Hematopoietic multipotent progenitor cell treated with erythropoietin and hydrocortisone succinate and interleukin-3 and kit ligand, for 17 days (in vitro differentiated cells): ENCODE measurements around the gene CYP2C19.
"Not testable (repeated sequence)": the region's sequence is repeated elsewhere in the genome, so short reads cannot be mapped to it uniquely, and the experiment has no call there.

Source experiments
- DNase-seq: peaks from one replicate; pipeline ENCODE4 v3.0.0-alpha.2; 2015; ENCODE audit warnings: low spot score

CYP2C19 gene

DNA sequence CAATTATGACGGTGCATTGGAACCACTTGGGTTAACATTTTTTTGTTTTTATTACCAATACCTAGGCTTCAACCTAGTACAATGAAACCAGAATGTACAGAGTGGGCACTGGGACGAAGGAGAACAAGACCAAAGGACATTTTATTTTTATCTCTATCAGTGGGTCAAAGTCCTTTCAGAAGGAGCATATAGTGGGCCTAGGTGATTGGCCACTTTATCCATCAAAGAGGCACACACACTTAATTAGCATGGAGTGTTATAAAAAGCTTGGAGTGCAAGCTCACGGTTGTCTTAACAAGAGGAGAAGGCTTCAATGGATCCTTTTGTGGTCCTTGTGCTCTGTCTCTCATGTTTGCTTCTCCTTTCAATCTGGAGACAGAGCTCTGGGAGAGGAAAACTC, at the start of gene CYP2C19:
CYP2C19 (plus strand) TSS at position 289 of the 400 bp plus-strand sequence; CDS start at position 314, 25 bp downstream.
- no peak for DNase-seq

DNA sequence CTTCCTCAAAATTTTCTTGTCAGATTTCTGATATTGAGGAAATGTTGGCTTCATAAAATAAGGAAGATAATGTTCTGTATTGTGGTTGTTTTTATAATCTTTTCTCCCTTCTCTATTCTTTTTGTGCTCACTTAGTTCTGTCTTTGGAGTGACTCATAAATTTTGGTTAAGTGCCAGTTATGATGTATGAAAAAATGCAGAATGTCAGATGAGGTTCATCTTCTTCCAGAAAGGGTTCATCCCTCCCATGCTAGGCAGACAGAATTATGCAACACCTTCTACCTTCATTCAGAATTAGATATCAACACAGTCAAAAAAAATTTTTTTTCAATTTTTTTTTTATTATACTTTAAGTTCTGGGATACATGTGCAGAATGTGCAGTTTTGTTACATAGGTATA, 36.6 kb upstream of the CYP2C19 start:
- no peak for DNase-seq

DNA sequence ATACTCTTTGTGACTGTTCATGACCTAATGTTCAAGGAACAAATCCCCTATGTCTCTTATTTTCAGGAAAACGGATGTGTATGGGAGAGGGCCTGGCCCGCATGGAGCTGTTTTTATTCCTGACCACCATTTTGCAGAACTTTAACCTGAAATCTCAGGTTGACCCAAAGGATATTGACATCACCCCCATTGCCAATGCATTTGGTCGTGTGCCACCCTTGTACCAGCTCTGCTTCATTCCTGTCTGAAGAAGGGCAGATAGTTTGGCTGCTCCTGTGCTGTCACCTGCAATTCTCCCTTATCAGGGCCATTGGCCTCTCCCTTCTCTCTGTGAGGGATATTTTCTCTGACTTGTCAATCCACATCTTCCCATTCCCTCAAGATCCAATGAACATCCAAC, 27.3 kb upstream of the CYP2C19 start:
- DNase-seq: no peak

DNA sequence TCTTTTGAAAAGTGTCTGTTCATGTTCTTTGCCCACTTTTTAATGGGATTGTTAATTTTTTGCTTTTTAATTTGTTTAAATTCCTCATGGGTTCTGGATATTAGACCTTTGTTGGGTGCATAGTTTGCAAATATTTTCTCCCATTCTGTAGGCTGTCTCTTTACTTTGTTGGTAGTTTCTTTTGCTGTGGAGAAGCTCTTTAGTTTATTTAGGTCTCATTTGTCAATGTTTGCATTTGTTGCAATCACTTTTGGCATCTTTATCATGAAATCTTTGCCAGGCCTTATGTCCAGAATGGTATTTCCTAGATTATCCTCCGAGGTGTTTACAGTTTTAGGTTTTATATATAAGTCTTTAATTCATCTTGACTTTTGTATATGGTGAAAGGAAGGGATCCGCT, 23.9 kb upstream of the CYP2C19 start:
- no peak for DNase-seq

DNA sequence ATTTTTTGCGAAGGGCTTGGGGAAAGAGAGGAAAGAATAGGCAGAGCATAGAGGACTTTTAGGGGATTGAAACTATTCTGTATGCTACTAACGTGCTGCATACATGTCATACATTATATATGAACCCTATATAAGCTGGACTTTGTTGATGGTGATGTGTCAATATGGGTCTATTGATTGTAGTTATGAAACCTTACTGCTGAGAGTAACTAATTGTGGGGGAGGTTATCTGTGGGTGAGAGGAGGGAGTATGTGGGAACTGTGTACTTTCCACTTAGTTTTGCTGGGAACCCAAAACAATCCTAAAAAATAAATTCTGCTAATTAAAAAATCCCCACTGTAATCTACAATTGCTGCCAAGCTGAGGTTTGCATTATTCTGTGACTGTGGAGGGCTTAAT, 15.3 kb upstream of the CYP2C19 start:
- no peak for DNase-seq

DNA sequence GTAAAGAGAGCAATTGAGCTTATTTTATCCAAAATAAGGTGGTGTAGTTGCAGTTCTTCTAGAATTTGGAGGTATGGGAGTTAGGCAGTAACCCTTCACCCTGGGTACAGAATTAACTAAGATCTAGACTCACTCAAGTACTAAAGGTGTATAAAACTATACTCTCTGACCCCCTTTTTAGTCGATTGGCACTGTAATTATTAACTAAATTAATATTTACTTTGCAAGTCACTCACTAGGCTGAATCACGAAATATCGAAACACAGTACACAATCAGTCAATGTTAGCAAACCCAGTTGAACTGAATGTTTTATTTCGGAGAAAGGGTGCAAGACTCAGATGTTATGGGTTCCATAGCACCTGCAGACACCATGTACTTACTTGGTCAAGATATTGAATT, 14.6 kb upstream of the CYP2C19 start:
- no peak for DNase-seq

DNA sequence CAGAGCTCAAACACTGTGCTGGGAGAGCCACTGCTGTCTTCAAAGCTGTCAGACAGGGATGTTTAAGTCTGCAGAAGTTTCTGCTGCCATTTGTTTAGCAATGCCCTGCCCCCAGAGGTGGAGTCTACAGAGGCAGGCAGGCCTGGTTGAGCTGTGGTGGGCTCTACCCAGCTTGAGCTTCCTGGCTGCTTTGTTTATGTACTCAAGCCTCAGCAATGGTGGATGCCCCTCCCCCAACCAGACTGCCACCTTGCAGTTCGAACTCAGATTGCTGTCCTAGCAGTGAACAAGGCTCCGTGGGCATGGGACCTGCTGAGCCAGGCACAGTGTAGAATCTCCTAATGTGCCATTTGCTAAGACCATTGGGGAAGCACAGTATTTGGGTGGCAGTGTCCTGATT, 4.6 kb upstream of the CYP2C19 start:
- DNase-seq: no peak

DNA sequence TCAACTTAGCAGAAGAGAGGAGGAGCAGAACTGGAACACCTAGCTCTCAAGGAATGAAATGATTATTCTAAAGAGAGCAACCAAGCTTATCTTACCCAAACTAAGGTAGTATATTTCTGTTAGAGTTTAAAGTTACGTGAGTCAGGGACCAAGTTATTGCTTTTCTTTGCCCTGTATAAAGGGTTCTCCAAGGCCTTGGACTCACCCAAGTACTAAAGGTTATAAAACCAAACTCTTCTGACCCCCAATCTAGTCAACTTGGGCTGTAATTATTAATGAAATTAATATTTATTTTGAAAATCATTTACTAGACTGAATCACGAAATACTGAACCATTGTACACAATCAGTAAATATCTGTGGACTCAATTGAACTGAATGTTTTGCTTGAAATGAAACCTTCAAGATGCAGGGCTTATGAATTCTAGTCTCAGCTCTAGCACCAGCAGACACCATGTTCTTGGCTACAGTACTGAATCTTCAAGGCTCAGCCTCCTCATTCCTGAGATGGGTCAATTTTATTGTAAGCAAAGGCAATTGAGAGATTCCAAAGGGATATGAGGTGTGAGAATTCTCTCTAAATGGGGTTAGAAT, 1.8 kb upstream of the CYP2C19 start:
- no peak for DNase-seq

DNA sequence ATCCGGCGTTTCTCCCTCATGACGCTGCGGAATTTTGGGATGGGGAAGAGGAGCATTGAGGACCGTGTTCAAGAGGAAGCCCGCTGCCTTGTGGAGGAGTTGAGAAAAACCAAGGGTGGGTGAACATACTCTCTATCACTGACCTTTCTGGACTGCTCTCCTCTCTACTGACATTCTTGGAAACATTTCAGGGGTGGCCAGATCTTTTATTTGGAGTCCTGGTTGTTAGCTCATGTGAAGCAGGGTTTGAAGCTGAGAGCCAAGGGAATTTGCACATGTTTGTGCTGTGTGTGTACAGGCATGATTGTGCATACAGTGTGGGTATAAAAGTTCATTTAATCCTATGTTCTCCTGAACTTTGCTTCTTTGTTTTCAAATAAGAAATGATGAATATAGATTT, 12.9 kb downstream of the CYP2C19 start:
- DNase-seq: not testable (repeated sequence)

DNA sequence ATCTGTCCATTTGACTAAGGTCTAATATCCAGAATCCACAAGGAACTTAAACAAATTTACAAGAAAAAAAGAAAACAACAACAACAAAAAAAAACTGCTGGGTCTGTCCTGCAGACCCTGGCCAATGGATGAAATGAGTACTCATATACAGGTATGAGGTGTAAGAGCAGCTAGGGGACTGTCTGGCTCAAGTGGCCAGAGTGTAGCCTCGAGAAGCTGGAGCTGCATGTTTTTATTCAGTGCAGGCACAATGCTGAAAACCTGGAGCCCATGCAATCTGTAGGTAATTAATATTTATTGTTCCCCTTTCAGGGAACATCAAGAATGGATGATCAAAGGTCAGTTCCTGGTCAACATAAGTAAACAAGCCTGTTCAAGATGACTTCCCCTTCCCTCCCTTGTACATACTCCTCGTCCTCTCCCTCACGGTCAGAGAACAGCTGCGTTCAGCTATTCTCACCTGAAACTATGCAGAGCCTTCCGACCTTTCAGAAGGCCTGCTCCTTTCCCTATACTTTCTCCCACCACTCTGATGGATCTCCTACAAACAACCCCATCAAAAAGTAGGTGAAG, 15.5 kb downstream of the CYP2C19 start:
- no peak for DNase-seq

DNA sequence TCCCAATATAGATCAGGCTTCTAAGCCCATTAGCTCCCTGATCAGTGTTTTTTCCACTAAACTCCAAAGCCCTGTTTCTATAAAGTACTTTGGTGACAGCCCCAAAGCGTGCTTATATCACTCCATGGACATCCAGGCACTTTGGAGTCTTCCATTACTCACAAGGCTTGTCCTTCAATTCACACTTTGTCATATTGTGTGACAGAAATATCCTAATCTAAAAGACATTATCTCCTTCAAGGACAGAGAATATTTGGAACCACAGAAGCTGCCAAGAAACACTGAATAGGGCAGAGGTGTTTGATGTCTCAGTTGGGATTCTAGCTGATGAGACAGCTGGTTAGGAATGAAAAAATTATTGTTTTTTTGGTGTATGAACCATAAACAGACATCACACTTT, 18.4 kb downstream of the CYP2C19 start:
- no peak for DNase-seq

DNA sequence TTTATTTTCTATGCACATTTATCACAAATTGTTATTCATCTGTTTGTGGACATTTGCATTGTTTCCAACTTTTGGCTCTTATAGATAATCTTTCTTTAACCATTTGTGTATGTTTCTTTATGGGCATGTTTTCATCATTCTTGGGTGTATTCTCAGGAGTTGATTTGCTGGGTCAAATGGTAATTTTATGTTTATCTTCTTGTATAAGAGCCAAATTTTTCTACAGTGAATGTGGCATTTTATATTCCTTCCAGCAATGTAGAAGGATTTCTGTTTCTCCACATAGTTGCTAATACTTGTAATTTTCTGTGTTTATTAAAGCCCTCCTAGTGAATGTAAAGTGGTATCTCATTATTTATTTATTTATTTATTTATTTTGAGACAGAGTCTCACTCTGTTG, 21.8 kb downstream of the CYP2C19 start:
- DNase-seq: no peak

DNA sequence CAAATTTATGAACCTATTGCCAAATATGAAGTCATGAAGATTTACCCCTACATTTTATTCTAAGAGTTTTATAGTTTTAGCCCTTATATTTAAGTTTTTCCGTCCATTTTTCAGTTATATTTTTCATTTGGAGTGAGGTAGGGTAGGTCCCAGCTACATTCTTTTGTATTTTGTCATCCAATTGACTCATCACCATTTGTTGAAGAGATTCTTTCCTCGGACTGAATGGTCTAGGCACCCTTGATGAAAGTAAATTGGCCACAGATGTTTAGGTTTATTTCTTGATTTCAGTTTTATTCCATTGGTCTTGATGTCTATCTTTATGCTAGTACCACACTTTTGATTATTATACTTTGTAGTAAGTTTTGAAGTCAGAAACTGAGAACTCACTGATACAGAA, 22.7 kb downstream of the CYP2C19 start:
- no peak for DNase-seq

DNA sequence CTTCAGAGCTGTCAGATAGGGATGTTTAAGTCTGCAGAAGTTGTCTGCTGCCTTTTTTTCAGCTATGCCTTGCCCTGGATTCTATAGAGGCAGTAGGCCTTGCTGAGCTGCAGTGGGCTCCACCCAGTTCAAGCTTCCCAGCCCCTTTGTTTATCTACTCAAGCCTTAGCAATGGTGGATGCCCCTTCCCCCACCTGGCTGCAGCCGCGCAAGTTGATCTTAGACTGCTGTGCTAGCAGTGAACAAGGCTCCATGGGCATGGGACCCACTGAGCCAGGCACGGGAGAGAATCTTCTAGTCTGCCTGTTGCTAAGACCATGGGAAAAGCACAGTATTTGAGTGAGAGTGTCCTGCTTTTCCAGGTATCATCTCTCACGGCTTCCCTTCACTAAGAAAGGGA, 38.1 kb downstream of the CYP2C19 start:
- not testable (repeated sequence) for DNase-seq

DNA sequence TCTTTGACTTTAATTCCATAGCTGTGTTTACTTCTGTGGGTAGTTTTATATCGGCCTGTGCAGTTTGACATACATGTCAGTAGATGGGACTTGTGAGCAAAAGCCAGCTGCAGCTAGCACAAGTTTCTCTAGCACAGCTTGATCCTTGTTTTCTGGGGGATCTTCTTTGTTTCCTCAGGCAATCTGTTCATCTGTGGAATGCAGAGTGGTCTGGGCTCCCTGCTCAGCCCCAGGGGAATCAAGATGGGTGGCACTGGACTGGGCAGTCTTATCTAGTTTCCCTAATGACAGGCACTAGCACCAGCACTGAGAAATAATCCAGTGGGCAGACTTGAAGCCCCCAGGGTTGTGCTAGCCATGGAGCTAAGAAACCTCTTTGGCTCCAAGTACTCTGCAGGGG, 40.8 kb downstream of the CYP2C19 start:
- DNase-seq: no peak

DNA sequence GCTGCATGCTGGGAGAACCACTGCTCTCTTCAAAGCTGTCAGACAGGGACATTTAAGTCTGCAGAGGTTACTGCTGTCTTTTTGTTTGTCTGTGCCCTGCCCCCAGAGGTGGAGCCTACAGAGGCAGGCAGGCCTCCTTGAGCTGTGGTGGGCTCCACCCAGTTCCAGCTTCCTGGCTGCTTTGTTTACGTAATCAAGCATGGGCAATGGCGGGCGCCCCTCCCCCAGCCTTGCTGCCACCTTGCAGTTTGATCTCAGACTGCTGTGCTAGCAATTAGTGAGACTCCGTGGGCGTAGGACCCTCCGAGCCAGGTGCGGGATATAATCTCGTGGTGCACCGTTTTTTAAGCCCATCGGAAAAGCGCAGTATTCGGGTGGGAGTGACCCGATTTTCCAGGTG, 67.5 kb downstream of the CYP2C19 start:
- DNase-seq: not testable (repeated sequence)

DNA sequence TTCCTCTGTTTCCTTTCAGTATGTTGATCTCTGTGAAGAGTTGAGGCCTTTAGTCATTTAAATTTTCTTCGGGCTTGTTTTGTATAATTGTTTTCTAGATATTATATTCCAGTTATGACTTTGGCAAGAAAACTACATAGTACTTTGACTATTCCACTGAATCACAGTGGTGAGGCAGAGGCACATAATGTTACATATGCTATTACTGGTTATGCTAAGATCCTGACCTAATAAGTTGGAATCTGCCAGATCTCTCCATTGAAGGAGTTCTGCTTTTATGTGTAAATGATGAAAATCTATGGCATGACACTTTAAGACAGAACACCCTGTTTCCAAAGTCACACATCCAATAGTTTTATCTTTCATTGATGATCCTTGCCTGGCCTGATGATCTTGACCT, 83.7 kb downstream of the CYP2C19 start:
- DNase-seq: no peak

DNA sequence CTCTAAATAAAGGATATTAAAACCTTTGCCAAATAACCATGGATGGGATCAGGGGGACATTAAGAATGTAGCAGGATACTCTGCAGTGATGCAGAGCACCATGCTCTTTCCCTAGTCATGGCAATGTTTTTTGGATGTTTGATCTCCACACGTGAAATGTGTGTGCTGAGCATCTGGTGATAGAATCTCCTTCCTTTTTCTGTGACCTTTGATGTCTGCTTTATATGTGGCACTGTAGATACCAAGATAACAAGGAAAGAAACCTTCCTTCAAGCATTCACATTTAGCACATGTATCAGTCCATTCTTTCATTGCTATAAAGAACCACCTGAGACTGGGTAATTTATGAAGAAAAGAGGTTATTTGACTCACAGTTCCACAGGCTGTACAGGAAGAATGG, 88.3 kb downstream of the CYP2C19 start:
- DNase-seq: no peak

DNA sequence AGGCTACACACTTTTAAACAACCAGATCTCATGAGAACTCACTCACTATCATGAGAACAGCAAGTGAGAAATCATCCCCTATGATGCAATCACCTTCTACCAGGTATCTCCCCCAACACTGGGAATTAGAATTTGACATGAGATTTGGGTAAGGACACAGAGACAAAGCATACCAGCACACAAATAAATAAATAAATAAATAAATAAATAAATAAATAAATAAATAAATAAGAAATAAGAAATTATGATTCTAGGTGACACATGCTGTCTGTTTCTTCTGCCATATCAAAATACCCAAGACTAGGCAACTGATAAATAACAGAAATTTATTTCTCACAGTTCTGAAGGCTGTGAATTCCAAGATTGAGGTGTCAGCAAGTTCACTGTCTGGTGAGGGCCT, 88.8 kb downstream of the CYP2C19 start:
- no peak for DNase-seq

DNA sequence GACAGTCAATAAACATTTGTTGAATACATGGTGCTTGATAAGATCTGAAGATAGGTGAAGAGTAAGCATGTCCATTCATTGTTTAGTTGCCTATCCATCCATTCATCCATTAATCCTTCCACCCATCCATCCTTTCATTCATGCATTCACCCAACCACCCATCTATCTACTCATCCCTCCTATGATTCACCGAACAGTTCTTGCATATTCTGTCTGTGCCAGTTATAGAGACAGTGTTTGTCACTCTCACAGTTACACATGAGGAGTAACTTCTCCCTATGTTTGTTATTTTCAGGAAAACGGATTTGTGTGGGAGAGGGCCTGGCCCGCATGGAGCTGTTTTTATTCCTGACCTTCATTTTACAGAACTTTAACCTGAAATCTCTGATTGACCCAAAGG, 90.0 kb downstream of the CYP2C19 start:
- DNase-seq: no peak

DNA sequence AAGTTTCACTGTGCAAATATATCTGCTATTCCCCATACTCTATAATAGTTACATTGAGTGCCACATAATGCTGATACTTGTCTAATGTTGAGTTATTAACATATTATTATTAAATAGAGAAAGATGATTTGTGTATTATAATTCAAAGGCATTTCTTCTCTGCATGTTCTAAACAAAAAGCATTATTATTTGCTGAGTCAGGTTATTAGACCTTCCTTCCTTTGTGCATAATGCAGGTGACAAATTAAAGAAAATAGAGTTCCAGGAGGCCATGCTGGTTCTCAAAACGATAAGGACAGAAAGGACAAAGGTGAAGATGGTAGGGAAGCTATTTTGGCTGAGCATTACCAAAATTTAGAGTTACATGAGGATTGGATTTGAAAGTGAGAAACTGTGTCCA, 90.6 kb downstream of the CYP2C19 start:
- DNase-seq: no peak

DNA sequence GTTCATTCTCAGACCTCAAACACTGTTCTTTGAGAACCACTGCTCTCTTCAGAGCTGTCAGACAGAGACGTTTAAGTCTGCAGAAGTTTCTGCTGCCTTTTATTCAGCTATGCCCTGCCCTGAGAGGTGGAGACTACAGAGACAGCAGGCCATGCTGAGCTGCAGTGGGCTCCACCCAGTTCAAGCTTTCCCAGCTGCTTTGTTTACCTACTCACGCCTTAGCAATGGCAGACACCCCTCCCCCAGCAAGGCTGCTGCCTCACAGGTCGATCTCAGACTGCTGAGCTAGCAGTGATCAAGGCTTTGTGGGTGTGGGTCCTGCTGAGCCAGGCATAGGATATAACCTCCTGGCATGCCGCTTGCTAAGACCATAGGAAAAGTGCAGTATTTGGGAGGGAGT, 95.5 kb downstream of the CYP2C19 start:
- DNase-seq: no peak

DNA sequence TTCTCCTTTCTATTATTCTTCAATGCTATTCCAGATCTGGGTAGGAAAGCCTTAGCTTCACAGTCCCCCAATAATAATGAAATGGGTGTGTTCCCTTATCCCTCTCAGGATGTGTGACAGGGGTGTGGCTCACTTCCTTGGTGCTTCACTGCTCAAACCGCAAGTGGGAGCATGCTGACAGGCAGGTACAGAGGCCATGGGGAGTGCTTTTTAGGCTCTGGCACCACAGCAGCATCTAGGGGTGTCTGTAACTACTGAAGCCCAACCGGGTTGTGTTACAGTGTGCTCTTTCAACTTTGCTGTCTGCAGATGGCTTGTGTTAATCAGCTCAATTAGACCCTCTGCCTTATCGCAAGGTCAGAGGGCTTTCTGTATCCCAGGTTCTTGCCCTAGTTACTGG, 96.6 kb downstream of the CYP2C19 start:
- no peak for DNase-seq

DNA sequence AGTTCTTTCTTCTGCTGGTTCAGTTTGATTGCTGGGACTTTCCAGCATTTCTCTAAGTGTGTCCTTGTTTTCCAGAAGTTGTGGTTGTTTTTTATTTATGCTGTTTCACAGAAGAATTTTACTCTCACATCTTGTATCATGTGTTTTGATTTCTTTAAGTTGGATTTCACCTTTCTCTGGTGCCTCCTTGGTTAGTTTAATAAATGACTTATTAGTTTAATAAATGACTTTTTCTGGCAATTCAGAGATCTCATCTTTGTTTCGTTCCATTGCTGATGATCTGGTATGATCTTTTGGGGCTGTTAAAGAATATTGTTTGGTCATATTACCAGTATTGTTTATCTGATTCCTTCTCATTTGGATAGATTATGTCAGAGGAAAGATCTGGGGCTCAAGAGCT, 116.2 kb downstream of the CYP2C19 start:
- no peak for DNase-seq

DNA sequence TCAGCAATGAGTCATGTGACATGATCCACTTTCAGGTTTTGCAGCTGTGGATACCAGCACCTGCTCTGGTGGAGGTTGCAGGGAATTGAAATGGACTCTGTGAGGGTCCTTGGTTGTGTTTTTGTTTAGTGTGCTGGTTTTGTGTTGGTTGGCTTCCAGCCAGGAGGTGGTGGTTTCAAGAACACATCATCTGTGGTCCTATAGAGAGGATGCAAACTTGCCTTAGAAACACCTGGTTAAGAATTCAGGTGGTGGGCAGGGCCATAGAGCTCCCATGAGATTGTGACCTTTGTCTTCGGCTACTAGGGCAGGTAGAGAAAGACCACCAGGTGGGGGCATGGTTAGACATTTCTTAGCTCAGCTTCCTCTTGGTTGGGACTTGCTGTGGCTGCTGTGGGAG, 116.7 kb downstream of the CYP2C19 start:
- DNase-seq: no peak
